ENCODE results near the gene MAK. TPM values are rescaled to one million over a fixed set of nuclear protein-coding genes. Genes with fewer than 3 reads are reported as not detected.

The MAK gene
- total and polyA plus RNA-seq, 4 donors, result 1.0 to 4.6 (median 2.7) TPM

- no peak for TF ChIP-seq CTCF (IDR thresholded peaks at IDR 0.05; ENCODE audit: control extremely low read depth, extremely low read depth)
- ATAC-seq (ENCODE audit: insufficient read depth, low FRiP score), result no peak
- Histone ChIP-seq H3K4me3 (peak overlapping the region; percentile 64), H3K9me3 (ENCODE audit: control insufficient read depth in 4 of 4, insufficient read depth in 3 of 4, low read length in 3 of 4) (no peaks in the 10 kb centered on the region), H3K27me3 (ENCODE audit: control insufficient read depth in 3 of 3, insufficient read depth in 3 of 3, low read length in 2 of 3) (no peaks in the 10 kb centered on the region), H3K4me1 (ENCODE audit: control insufficient read depth in 5 of 5, insufficient read depth in 5 of 5, low read length in 5 of 5) (peaks cover 4 to 25% (median 8%) of the 10 kb centered on the region in 5 donors), H3K9ac (ENCODE audit: insufficient read depth in 1 of 2, low read length in 2 of 2) (peak overlapping the region; percentile 37 to 47), H3K27ac (ENCODE audit: low read depth in 1 of 2, low read length in 1 of 2) (peak overlapping the region; percentile 89 to 91), H3K36me3 (ENCODE audit: control insufficient read depth in 4 of 4, insufficient read depth in 4 of 4, low read length in 4 of 4) (peaks cover 0 to 4% (median 2%) of the 10 kb centered on the region in 4 donors)
- DNase-seq, result peak; percentile 46 to 67 (median 67)
- WGBS, 2 donors, result 23 to 35% methylated on average over 49 of the region's 49 CpGs
Measured at GRCh38 chr6:10720265-10720959, 117.9 kb downstream of the MAK start.

- WGBS, 2 donors, result 34% methylated on average over 21 of the region's 21 CpGs
- peaks cover 4 to 23% (median 8%) of the 10 kb centered on the region in 5 donors for H3K4me1 ChIP-seq (ENCODE audit: control insufficient read depth in 5 of 5, insufficient read depth in 5 of 5, low read length in 5 of 5)
- ATAC-seq (ENCODE audit: insufficient read depth, low FRiP score) (no peak), DNase-seq (peak; percentile 38 to 69 (median 64))
- H3K9ac ChIP-seq (ENCODE audit: insufficient read depth in 1 of 2, low read length in 2 of 2), result peak overlapping the region in 1 of 2 donors; percentile 37
- H3K36me3 ChIP-seq (ENCODE audit: control insufficient read depth in 4 of 4, insufficient read depth in 4 of 4, low read length in 4 of 4), result peaks cover 0 to 3% (median 0%) of the 10 kb centered on the region in 4 donors
- peak overlapping the region; percentile 64 for H3K4me3 ChIP-seq
- H3K9me3 ChIP-seq (ENCODE audit: control insufficient read depth in 4 of 4, insufficient read depth in 3 of 4, low read length in 3 of 4), result no peaks in the 10 kb centered on the region
- H3K27me3 ChIP-seq (ENCODE audit: control insufficient read depth in 3 of 3, insufficient read depth in 3 of 3, low read length in 2 of 3), result no peaks in the 10 kb centered on the region
- no peak for TF ChIP-seq CTCF (IDR thresholded peaks at IDR 0.05; ENCODE audit: control extremely low read depth, extremely low read depth)
- peak overlapping the region; percentile 89 to 91 for H3K27ac ChIP-seq (ENCODE audit: low read depth in 1 of 2, low read length in 1 of 2)
Measured at GRCh38 chr6:10719964-10720264, 118.4 kb downstream of the MAK start.

GRCh38 chr6:10719296-10719963, 118.9 kb downstream of the MAK start:
- DNase-seq (no peak), ATAC-seq (ENCODE audit: insufficient read depth, low FRiP score) (no peak)
- H3K9ac ChIP-seq (ENCODE audit: insufficient read depth in 1 of 2, low read length in 2 of 2), result no peak overlapping the region
- peak overlapping the region in 1 of 2 donors; percentile 91 for H3K27ac ChIP-seq (ENCODE audit: low read depth in 1 of 2, low read length in 1 of 2)
- no peak for TF ChIP-seq CTCF (IDR thresholded peaks at IDR 0.05; ENCODE audit: control extremely low read depth, extremely low read depth)
- no peaks in the 10 kb centered on the region for H3K9me3 ChIP-seq (ENCODE audit: control insufficient read depth in 4 of 4, insufficient read depth in 3 of 4, low read length in 3 of 4)
- no peak overlapping the region for H3K4me3 ChIP-seq
- H3K27me3 ChIP-seq (ENCODE audit: control insufficient read depth in 3 of 3, insufficient read depth in 3 of 3, low read length in 2 of 3), result no peaks in the 10 kb centered on the region
- peaks cover 0 to 3% (median 0%) of the 10 kb centered on the region in 4 donors for H3K36me3 ChIP-seq (ENCODE audit: control insufficient read depth in 4 of 4, insufficient read depth in 4 of 4, low read length in 4 of 4)
- 77 to 79% methylated on average over 8 of the region's 8 CpGs for WGBS, 2 donors
- H3K4me1 ChIP-seq (ENCODE audit: control insufficient read depth in 5 of 5, insufficient read depth in 5 of 5, low read length in 5 of 5), result peaks cover 3 to 18% (median 7%) of the 10 kb centered on the region in 5 donors
